ENCODE measurements around the gene GABRB3. TPM values are rescaled to one million over a fixed set of nuclear protein-coding genes. Genes with fewer than 3 reads are reported as not detected.

Gene GABRB3
- total and polyA plus RNA-seq, 4 donors = 0.09 to 1.2 (median 0.50) TPM

DNA sequence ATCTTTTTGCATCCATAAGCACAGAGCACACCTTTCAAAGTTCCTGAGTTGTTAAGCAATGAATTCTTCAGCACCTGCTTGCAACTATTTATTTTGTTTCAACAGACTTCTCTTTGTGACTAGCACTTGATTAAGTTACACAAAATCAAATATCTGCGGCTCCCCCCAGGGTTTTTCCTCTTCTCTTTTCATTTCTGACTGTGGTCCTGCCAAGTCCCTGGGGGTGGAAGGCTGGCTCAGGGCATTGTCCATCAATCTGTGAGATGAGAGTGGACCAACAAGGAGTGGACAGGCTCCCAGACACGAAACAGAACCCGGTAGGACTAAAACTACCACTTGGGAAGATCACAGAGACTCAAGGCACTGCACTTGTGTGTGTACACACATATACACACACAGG, 96.8 kb downstream of the GABRB3 start:
- Histone ChIP-seq H3K4me1 (ENCODE audit: control insufficient read depth in 4 of 4, insufficient read depth in 4 of 4, low read length in 3 of 4) (no peaks in the 10 kb centered on the region), H3K9me3 (ENCODE audit: control insufficient read depth in 4 of 4, low read length in 3 of 4) (peaks cover 0 to 4% (median 0%) of the 10 kb centered on the region in 4 donors), H3K27me3 (ENCODE audit: control insufficient read depth in 4 of 4, insufficient read depth in 4 of 4, low read length in 3 of 4) (peaks cover 0 to 3% (median 0%) of the 10 kb centered on the region in 4 donors), H3K9ac (ENCODE audit: low read depth in 1 of 2, low read length in 2 of 2) (no peak overlapping the region), H3K36me3 (ENCODE audit: control insufficient read depth in 4 of 4, insufficient read depth in 3 of 4, low read depth in 1 of 4, low read length in 3 of 4) (no peaks in the 10 kb centered on the region), H3K27ac (ENCODE audit: low read depth in 1 of 2, low read length in 2 of 2) (no peak overlapping the region), H3K4me3 (ENCODE audit: low read depth in 1 of 3, low read length in 3 of 3) (no peak overlapping the region)
- WGBS = 65% methylated on average over 3 of the region's 3 CpGs
- TF ChIP-seq HNF4A (conservative IDR thresholded peaks at IDR 0.05) (no peak), EGR1 (IDR thresholded peaks at IDR 0.05; ENCODE audit: low read depth in 2 of 2) (no peak), FOXA1 (IDR thresholded peaks at IDR 0.05) (no peak), FOXA2 (IDR thresholded peaks at IDR 0.05) (no peak), MAX (IDR thresholded peaks at IDR 0.05) (no peak), RXRA (IDR thresholded peaks at IDR 0.05) (no peak), TAF1 (conservative IDR thresholded peaks at IDR 0.05) (no peak), YY1 (IDR thresholded peaks at IDR 0.05) (no peak), RAD21 (IDR thresholded peaks at IDR 0.05) (no peak), NR2F2 (IDR thresholded peaks at IDR 0.05) (no peak), HNF4G (IDR thresholded peaks at IDR 0.05) (no peak), SP1 (IDR thresholded peaks at IDR 0.05) (no peak)
- TF ChIP-seq, protein P1, sequence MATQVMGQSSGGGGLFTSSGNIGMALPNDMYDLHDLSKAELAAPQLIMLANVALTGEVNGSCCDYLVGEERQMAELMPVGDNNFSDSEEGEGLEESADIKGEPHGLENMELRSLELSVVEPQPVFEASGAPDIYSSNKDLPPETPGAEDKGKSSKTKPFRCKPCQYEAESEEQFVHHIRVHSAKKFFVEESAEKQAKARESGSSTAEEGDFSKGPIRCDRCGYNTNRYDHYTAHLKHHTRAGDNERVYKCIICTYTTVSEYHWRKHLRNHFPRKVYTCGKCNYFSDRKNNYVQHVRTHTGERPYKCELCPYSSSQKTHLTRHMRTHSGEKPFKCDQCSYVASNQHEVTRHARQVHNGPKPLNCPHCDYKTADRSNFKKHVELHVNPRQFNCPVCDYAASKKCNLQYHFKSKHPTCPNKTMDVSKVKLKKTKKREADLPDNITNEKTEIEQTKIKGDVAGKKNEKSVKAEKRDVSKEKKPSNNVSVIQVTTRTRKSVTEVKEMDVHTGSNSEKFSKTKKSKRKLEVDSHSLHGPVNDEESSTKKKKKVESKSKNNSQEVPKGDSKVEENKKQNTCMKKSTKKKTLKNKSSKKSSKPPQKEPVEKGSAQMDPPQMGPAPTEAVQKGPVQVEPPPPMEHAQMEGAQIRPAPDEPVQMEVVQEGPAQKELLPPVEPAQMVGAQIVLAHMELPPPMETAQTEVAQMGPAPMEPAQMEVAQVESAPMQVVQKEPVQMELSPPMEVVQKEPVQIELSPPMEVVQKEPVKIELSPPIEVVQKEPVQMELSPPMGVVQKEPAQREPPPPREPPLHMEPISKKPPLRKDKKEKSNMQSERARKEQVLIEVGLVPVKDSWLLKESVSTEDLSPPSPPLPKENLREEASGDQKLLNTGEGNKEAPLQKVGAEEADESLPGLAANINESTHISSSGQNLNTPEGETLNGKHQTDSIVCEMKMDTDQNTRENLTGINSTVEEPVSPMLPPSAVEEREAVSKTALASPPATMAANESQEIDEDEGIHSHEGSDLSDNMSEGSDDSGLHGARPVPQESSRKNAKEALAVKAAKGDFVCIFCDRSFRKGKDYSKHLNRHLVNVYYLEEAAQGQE (IDR thresholded peaks at IDR 0.05) = no peak
- TF ChIP-seq, protein P2, sequence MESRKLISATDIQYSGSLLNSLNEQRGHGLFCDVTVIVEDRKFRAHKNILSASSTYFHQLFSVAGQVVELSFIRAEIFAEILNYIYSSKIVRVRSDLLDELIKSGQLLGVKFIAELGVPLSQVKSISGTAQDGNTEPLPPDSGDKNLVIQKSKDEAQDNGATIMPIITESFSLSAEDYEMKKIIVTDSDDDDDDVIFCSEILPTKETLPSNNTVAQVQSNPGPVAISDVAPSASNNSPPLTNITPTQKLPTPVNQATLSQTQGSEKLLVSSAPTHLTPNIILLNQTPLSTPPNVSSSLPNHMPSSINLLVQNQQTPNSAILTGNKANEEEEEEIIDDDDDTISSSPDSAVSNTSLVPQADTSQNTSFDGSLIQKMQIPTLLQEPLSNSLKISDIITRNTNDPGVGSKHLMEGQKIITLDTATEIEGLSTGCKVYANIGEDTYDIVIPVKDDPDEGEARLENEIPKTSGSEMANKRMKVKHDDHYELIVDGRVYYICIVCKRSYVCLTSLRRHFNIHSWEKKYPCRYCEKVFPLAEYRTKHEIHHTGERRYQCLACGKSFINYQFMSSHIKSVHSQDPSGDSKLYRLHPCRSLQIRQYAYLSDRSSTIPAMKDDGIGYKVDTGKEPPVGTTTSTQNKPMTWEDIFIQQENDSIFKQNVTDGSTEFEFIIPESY (IDR thresholded peaks at IDR 0.05) = no peak
- TF ChIP-seq, protein P3, sequence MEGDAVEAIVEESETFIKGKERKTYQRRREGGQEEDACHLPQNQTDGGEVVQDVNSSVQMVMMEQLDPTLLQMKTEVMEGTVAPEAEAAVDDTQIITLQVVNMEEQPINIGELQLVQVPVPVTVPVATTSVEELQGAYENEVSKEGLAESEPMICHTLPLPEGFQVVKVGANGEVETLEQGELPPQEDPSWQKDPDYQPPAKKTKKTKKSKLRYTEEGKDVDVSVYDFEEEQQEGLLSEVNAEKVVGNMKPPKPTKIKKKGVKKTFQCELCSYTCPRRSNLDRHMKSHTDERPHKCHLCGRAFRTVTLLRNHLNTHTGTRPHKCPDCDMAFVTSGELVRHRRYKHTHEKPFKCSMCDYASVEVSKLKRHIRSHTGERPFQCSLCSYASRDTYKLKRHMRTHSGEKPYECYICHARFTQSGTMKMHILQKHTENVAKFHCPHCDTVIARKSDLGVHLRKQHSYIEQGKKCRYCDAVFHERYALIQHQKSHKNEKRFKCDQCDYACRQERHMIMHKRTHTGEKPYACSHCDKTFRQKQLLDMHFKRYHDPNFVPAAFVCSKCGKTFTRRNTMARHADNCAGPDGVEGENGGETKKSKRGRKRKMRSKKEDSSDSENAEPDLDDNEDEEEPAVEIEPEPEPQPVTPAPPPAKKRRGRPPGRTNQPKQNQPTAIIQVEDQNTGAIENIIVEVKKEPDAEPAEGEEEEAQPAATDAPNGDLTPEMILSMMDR (IDR thresholded peaks at IDR 0.05; ENCODE audit: low read depth, low read length, missing input control) = no peak
- TF ChIP-seq, protein P4, sequence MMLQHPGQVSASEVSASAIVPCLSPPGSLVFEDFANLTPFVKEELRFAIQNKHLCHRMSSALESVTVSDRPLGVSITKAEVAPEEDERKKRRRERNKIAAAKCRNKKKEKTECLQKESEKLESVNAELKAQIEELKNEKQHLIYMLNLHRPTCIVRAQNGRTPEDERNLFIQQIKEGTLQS (IDR thresholded peaks at IDR 0.05) = no peak
- DNase-seq (ENCODE audit: low spot score) = no peak

- H3K9ac ChIP-seq (ENCODE audit: low read depth in 1 of 2, low read length in 2 of 2) = no peak overlapping the region
- WGBS = 76% methylated on average over 4 of the region's 4 CpGs
- no peak for TF ChIP-seq FOXA1 (IDR thresholded peaks at IDR 0.05)
Observed at GRCh38 chr15:26674467-26674866, 98.4 kb downstream of the GABRB3 start.

More at GRCh38 chr15:26674467-26674866, 98.4 kb downstream of the GABRB3 start:
- DNase-seq (ENCODE audit: low spot score) = no peak
- Histone ChIP-seq H3K9me3 (ENCODE audit: control insufficient read depth in 4 of 4, low read length in 3 of 4) (peaks cover 0 to 4% (median 0%) of the 10 kb centered on the region in 4 donors), H3K4me3 (ENCODE audit: low read depth in 1 of 3, low read length in 3 of 3) (no peak overlapping the region), H3K27ac (ENCODE audit: low read depth in 1 of 2, low read length in 2 of 2) (no peak overlapping the region), H3K36me3 (ENCODE audit: control insufficient read depth in 4 of 4, insufficient read depth in 3 of 4, low read depth in 1 of 4, low read length in 3 of 4) (no peaks in the 10 kb centered on the region), H3K4me1 (ENCODE audit: control insufficient read depth in 4 of 4, insufficient read depth in 4 of 4, low read length in 3 of 4) (no peaks in the 10 kb centered on the region), H3K27me3 (ENCODE audit: control insufficient read depth in 4 of 4, insufficient read depth in 4 of 4, low read length in 3 of 4) (peaks cover 0 to 3% (median 2%) of the 10 kb centered on the region in 4 donors)
